Mucosa of rectum (tissue), 2 donors: ENCODE data around the gene ACADS.

ENCODE experiments used
- H3K27ac ChIP-seq, 2 donors: one replicate each; pipeline ENCODE4 v1.7.0; 2013; ENCODE audit warnings: inconsistent platforms in 2 of 2, low read depth in 2 of 2, low read length in 2 of 2
- H3K27me3 ChIP-seq, 2 donors: one replicate each; pipeline ENCODE4 v1.7.0; 2013; ENCODE audit warnings: low read length in 2 of 2; ENCODE audit not compliant: control insufficient read depth in 2 of 2, insufficient read depth in 2 of 2
- H3K36me3 ChIP-seq, 2 donors: one replicate each; pipeline ENCODE4 v1.7.0; 2013; ENCODE audit warnings: low read length in 2 of 2; ENCODE audit not compliant: control insufficient read depth in 2 of 2, insufficient read depth in 2 of 2
- H3K4me1 ChIP-seq, 2 donors: one replicate each; pipeline ENCODE4 v1.7.0; 2013; ENCODE audit warnings: low read length in 2 of 2, mild to moderate bottlenecking in 1 of 2; ENCODE audit not compliant: control insufficient read depth in 2 of 2, insufficient read depth in 2 of 2
- H3K4me3 ChIP-seq, 2 donors: one replicate each; pipeline ENCODE4 v1.7.0; 2013; ENCODE audit warnings: low read length in 2 of 2
- H3K9ac ChIP-seq, 2 donors: one replicate each; pipeline ENCODE4 v1.7.0; 2013; ENCODE audit warnings: low read length in 2 of 2, low read depth in 1 of 2, mild to moderate bottlenecking in 1 of 2
- H3K9me3 ChIP-seq, 2 donors: one replicate each; pipeline ENCODE4 v1.7.0; 2013; ENCODE audit warnings: low read length in 2 of 2; ENCODE audit not compliant: control insufficient read depth in 2 of 2
- donor health status: healthy.
- donor health status: Normal muscosa, but diverticular disease.

The ACADS gene, protein sequence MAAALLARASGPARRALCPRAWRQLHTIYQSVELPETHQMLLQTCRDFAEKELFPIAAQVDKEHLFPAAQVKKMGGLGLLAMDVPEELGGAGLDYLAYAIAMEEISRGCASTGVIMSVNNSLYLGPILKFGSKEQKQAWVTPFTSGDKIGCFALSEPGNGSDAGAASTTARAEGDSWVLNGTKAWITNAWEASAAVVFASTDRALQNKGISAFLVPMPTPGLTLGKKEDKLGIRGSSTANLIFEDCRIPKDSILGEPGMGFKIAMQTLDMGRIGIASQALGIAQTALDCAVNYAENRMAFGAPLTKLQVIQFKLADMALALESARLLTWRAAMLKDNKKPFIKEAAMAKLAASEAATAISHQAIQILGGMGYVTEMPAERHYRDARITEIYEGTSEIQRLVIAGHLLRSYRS

DNA sequence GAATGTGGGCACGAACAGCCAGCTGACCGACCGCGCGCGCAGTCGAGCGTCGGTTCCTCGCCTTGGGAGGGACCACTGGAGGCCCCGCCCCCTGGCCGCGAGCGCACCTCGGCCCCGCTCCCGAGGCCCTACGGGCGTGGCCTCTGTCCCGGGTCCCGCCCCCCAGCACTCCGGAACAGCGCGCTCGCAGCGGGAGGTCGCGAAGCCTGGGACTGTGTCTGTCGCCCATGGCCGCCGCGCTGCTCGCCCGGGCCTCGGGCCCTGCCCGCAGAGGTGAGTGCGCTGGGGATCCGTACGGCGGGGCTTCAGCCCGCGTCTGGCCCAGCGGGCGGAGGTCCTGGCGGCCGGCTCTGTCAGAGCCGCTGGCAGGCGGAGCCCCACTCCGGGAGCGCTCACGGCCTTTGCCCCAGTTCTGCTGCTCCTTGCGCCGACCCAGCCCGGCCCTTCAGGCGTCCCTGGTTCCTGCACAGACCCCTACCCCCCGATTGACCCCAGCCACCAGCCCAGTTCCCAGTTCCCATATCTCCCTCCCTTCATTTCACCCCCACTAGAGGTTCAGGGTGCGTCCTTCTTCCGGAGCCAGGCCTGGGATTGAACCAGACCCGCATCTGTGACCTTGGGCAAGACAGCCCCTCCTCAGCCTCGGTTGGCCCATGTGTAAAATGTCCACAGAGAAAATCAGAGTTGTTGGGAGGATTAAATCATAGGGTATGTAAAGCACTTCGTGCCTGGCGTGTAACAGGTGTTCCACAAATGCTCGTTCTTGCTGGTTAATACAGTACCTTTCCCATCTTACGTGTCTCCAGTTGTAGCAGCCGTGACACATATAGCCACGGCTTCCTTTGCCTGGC, at the start of gene ACADS:
Gene ACADS, plus strand, starts transcription at position 168 of the 851 bp plus-strand sequence. Its CDS starts 60 bp downstream, at position 228.
- Histone ChIP-seq H3K4me3 (peak within 1 kb of the TSS; percentile 74 to 84), H3K4me1 (peaks cover 19 to 20% of the 10 kb centered on the region in 2 donors), H3K27ac (peak within 1 kb of the TSS; percentile 82 to 83), H3K27me3 (no peaks in the 10 kb centered on the region), H3K36me3 (peaks cover 29 to 47% of the 10 kb centered on the region in 2 donors), H3K9ac (peak within 1 kb of the TSS; percentile 85 to 89), H3K9me3 (no peaks in the 10 kb centered on the region)

- Histone ChIP-seq H3K27ac (no peak overlapping the region), H3K9ac (no peak overlapping the region), H3K27me3 (no peaks in the 10 kb centered on the region), H3K36me3 (no peaks in the 10 kb centered on the region), H3K4me3 (no peak overlapping the region), H3K4me1 (peaks cover 0 to 3% of the 10 kb centered on the region in 2 donors), H3K9me3 (no peaks in the 10 kb centered on the region)
These were observed 47.7 kb upstream of the ACADS start for GRCh38 chr12:120677765-120678473.

DNA sequence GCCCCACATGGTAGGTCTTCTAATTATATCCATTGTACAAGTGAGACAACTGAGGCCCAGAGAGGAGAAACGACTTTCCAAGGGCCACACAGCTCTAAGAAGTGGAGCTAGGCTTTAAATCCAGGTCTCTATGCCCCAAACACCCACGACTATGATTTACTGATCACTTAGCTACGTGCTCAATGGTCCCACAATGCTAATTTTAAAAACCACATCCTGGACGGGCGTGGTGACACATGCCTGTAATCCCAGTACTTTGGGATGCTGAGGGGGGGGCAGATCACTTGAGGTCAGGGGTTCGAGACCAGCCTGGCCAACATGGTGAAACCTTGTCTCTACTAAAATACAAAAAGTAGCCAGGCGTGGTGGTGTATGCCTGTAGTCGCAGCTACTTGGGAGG, 47.1 kb upstream of the ACADS start:
- Histone ChIP-seq H3K36me3 (no peaks in the 10 kb centered on the region), H3K27me3 (no peaks in the 10 kb centered on the region), H3K9me3 (no peaks in the 10 kb centered on the region), H3K9ac (no peak overlapping the region), H3K27ac (no peak overlapping the region), H3K4me3 (no peak overlapping the region), H3K4me1 (peaks cover 0 to 3% of the 10 kb centered on the region in 2 donors)

DNA sequence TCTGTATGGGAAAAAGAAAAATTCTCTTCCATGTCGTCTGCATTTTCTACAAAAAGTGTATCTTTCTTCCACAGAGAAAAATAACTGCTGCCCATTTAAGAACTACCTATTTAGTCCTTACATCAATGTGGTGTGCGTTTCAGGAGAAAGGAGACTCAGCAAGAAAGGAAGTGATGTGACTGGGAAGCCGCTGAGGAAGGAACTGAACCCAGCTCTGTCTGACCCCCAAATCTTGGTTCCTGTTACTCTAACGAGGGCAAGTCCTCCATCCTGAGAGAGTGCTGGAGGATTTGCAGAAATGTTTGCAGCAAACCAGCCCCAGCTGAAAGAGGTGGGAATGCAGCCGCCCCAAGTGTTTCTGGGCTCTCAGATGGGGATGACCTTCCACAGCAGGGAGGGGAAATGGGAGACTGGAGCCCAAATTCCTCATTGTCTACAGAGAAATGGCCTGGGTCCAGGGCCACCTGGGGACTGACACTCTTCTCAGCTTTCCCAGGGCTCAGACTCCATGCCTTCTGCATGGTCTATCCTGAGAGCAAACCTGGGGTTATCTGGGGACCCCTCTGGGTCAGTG, 45.4 kb upstream of the ACADS start:
- no peaks in the 10 kb centered on the region for H3K27me3 ChIP-seq
- peaks cover 0 to 3% of the 10 kb centered on the region in 2 donors for H3K4me1 ChIP-seq
- H3K4me3 ChIP-seq = no peak overlapping the region
- no peak overlapping the region for H3K9ac ChIP-seq
- H3K9me3 ChIP-seq = no peaks in the 10 kb centered on the region
- no peak overlapping the region for H3K27ac ChIP-seq
- H3K36me3 ChIP-seq = no peaks in the 10 kb centered on the region

GRCh38 chr12:120684523-120684932, 41.1 kb upstream of the ACADS start:
- no peaks in the 10 kb centered on the region for H3K36me3 ChIP-seq
- H3K27me3 ChIP-seq = no peaks in the 10 kb centered on the region
- H3K4me1 ChIP-seq = peaks cover 16 to 22% of the 10 kb centered on the region in 2 donors
- H3K4me3 ChIP-seq = peak overlapping the region in 1 of 2 donors; percentile 15
- peak overlapping the region in 1 of 2 donors; percentile 7 for H3K27ac ChIP-seq
- H3K9me3 ChIP-seq = no peaks in the 10 kb centered on the region
- H3K9ac ChIP-seq = no peak overlapping the region

- Histone ChIP-seq H3K4me3 (peak overlapping the region in 1 of 2 donors; percentile 82), H3K36me3 (no peaks in the 10 kb centered on the region), H3K9ac (no peak overlapping the region), H3K27me3 (no peaks in the 10 kb centered on the region), H3K9me3 (no peaks in the 10 kb centered on the region), H3K27ac (no peak overlapping the region), H3K4me1 (peaks cover 21 to 28% of the 10 kb centered on the region in 2 donors)
These were observed 40.1 kb upstream of the ACADS start for GRCh38 chr12:120685522-120685921.

DNA sequence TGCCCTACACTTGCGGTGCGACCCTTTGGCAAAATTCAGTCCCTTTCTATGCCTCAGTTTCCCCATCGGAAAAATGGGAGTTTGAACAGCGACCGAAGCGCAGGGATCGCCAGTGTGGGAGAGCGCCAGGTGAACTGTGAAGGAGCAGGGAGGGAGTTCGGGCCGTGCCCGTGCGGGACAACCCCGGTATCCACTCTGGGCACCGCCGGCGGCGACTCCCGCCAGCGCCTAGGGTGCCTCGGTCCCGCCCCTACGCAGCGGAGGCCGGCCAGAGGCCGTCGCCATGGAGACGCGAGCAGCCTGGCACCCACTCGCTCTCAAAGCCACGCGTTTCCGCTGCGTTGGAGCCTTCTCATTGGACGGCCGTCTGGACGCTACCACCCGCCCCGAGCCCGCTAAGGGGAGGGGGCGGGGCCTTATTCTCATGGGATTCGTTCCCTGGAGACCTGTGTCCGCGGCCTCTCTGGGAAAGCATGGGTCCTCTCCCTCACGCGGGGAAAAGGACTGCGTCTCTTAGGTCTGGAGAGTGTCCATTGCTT, 39.4 kb upstream of the ACADS start:
- H3K4me1 ChIP-seq = peaks cover 28 to 35% of the 10 kb centered on the region in 2 donors
- no peaks in the 10 kb centered on the region for H3K36me3 ChIP-seq
- H3K27ac ChIP-seq = peak overlapping the region; percentile 92 to 97
- H3K27me3 ChIP-seq = no peaks in the 10 kb centered on the region
- H3K4me3 ChIP-seq = peak overlapping the region; percentile 82 to 94
- no peaks in the 10 kb centered on the region for H3K9me3 ChIP-seq
- peak overlapping the region; percentile 79 to 85 for H3K9ac ChIP-seq

DNA sequence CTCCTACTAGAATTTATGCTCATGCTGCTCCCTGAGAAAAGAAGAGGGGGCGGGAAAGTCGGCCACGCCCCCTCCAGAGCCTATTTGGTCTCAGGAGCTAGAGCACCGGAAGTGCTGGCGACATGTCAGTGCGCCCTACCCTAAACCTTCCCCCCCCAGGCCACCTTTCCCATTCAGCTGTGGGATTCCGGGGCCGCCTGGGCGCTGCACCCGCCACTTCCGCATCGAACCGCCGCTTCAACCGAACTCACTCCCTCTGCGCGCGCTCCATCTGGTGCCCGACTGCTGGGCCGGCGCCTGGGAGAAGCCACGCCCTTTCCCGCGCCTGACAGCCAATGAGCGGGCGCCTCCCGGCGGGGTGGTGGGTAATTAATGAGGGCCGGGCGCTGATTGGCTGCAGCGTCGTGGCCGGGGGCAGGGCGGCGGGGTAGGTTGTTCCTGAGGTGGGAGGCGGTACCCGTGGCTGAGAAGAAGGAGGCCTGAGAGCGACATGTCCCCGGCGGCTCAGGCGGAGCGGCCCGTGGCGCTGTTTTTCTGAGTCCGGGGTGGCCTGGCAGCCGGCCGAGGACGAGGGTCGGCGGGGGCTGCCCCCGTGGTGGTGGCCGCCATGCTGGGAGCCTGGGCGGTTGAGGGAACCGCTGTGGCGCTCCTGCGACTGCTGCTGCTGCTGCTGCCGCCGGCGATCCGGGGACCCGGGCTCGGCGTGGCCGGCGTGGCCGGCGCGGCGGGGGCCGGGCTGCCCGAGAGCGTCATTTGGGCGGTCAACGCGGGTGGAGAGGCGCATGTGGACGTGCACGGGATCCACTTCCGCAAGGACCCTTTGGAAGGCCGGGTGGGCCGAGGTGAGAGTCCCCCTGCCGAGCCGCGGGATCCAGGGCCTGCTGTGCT, 38.7 kb upstream of the ACADS start, which contains the start of gene MLEC:
Gene MLEC, plus strand, starts transcription at position 460 of the 888 bp plus-strand sequence. Its CDS starts 148 bp downstream, at position 608.
- Histone ChIP-seq H3K4me3 (peak within 1 kb of the TSS; percentile 82 to 94), H3K4me1 (peaks cover 34 to 40% of the 10 kb centered on the region in 2 donors), H3K9ac (peak within 1 kb of the TSS; percentile 86 to 91), H3K27ac (peak within 1 kb of the TSS; percentile 92 to 97), H3K9me3 (no peaks in the 10 kb centered on the region), H3K27me3 (no peaks in the 10 kb centered on the region), H3K36me3 (no peaks in the 10 kb centered on the region)
